WI38 (cell line): ENCODE measurements around the gene CES3.

Source experiments
- H3K4me3 ChIP-seq: 2 replicates; pipeline ENCODE4 v1.5.1; 2011; ENCODE audit warnings: low read depth, mild to moderate bottlenecking, control low read depth, low read length
- CTCF ChIP-seq: IDR thresholded peaks from 2 replicates; pipeline ENCODE4 v1.5.1; 2012; ENCODE audit warnings: low read depth, mild to moderate bottlenecking, control low read depth, low read length

CES3 gene

DNA sequence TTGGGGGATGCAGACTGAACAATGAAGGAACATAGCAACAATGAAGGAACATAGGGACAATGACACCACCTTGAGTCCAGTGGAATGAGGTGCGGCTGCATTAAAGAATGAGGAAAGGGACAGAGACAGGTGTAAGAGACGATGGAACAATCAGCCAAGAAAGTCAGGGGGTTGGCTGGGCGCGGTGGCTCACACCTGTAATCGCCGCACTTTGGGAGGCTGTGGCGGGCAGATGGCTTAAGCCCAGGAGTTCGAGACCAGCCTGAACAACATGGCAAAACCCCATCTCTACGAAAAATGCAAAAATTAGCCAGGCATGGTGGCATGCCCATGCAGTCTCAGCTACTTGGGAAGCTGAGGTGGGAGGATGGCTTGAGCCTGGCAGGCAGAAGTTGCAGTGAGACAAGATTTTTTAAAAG is 54.3 kb downstream of the CES3 start:
- no peak overlapping the region for H3K4me3 ChIP-seq
- TF ChIP-seq CTCF: no peak

GRCh38 chr16:67016143-67016542 is 55.1 kb downstream of the CES3 start:
- TF ChIP-seq CTCF: no peak
- no peak overlapping the region for H3K4me3 ChIP-seq

- TF ChIP-seq CTCF: no peak
Observed at GRCh38 chr16:67016681-67017420, 55.8 kb downstream of the CES3 start.

DNA sequence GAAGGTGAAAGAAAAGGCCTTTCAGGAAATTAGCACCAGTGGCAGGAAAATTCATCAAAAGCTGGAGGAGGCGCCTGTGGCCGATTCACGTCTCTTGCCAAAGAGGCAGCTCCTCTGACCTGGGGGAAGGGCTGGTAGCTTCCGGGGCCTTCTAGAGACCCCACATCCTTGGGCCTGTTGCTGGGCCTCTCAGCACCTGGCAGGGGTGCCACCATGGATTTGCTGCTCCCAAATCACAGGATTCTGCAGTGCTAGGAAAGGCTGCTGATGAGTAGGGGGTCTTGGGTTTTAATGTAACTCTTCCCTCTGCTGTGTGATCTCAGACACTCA is 56.3 kb downstream of the CES3 start:
- no peak overlapping the region for H3K4me3 ChIP-seq
- no peak for TF ChIP-seq CTCF

More at GRCh38 chr16:67016681-67017420, 55.8 kb downstream of the CES3 start:
- H3K4me3 ChIP-seq: no peak overlapping the region

DNA sequence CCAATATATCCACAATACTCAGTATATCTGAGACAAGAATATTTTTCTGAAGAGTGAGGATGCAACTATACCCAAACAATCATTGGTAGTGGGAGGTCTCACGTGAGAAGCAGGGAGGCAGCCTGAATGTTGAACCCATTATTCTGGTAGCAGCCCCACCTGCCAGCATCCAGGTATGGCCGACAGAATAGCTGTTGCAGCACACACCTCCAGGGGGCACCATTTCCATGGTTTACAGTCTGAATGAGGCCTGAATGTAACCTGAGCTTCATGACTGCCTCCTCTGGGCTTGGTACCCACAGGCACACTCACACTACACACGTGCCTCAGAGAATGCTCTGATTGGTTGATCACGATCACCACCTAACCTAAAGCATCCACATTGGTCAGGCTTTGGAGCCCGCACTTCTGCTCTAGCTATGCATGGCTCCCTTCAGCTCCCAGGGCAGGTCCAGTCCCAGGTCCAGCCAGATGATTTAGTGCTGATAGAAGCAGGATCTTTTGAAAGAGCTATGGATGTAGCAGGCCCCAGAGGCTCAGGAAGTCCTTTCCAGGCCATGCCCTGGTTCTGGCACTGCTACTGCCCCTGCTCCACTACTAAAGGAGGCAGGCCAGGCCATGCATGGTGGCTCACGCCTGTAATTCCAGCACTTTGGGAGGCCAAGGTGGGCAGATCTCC is 56.9 kb downstream of the CES3 start:
- no peak overlapping the region for H3K4me3 ChIP-seq
- TF ChIP-seq CTCF: peak; percentile 76

GRCh38 chr16:67019171-67019570 is 58.1 kb downstream of the CES3 start:
- H3K4me3 ChIP-seq: no peak overlapping the region
- no peak for TF ChIP-seq CTCF

- no peak for TF ChIP-seq CTCF
- no peak overlapping the region for H3K4me3 ChIP-seq
Observed at GRCh38 chr16:67021321-67021720, 60.3 kb downstream of the CES3 start.
